ENCODE results near the gene COL13A1. TPM values are rescaled to one million over a fixed set of nuclear protein-coding genes. Genes with fewer than 3 reads are reported as not detected.

COL13A1 gene
- polyA plus RNA-seq, 1 experiment, result 11.9 TPM

- ChIA-PET POLR2A (no interaction called here), CTCF (interaction anchor here (0.7 to 1.0 kb wide), 2 partner anchors 15 to 16 kb away, joined by 3 read pairs; no protein-coding TSS in a partner anchor)
- Histone ChIP-seq H3K36me3 (ENCODE audit: control insufficient read depth, insufficient read depth, low read length) (no peaks in the 10 kb centered on the region; the same call in 1 of the 2 replicates), H3K4me3 (ENCODE audit: low read depth, low read length) (no peak overlapping the region), H3K27me3 (ENCODE audit: control insufficient read depth, insufficient read depth, low read length) (no peaks in the 10 kb centered on the region)
- TF ChIP-seq CTCF (IDR thresholded peaks at IDR 0.05; ENCODE audit: insufficient read depth, low read depth, low read length), result no peak
- DNase-seq (ENCODE audit: low read depth), result no peak
These were observed 83.0 kb downstream of the COL13A1 start for GRCh38 chr10:69884686-69885085.

- ChIA-PET CTCF (interaction anchor here (1.0 to 1.6 kb wide), 3 partner anchors 13 to 16 kb away, joined by 3 to 5 read pairs (median 4); no protein-coding TSS in a partner anchor), POLR2A (no interaction called here)
- Histone ChIP-seq H3K36me3 (ENCODE audit: control insufficient read depth, insufficient read depth, low read length) (no peaks in the 10 kb centered on the region; the same call in none of the 2 replicates), H3K27me3 (ENCODE audit: control insufficient read depth, insufficient read depth, low read length) (no peaks in the 10 kb centered on the region), H3K4me3 (ENCODE audit: low read depth, low read length) (no peak overlapping the region)
- DNase-seq (ENCODE audit: low read depth), result no peak
- TF ChIP-seq CTCF (IDR thresholded peaks at IDR 0.05; ENCODE audit: insufficient read depth, low read depth, low read length), result peak; percentile 37; the same call in 1 of the 2 replicates
These were observed 83.8 kb downstream of the COL13A1 start for GRCh38 chr10:69885379-69886013.

GRCh38 chr10:69888882-69889584 lies 87.3 kb downstream of the COL13A1 start:
- no peak for DNase-seq (ENCODE audit: low read depth)
- Histone ChIP-seq H3K4me3 (ENCODE audit: low read depth, low read length) (no peak overlapping the region), H3K36me3 (ENCODE audit: control insufficient read depth, insufficient read depth, low read length) (no peaks in the 10 kb centered on the region; the same call in none of the 2 replicates), H3K27me3 (ENCODE audit: control insufficient read depth, insufficient read depth, low read length) (no peaks in the 10 kb centered on the region)
- POLR2A ChIA-PET, result no interaction called here
- no peak for TF ChIP-seq CTCF (IDR thresholded peaks at IDR 0.05; ENCODE audit: insufficient read depth, low read depth, low read length)
- CTCF ChIA-PET, result interaction anchor here (1.1 to 6.6 kb wide), 4 partner anchors 10 to 88 kb away, joined by 4 to 33 read pairs (median 5); no protein-coding TSS in a partner anchor

- Histone ChIP-seq H3K4me3 (ENCODE audit: low read depth, low read length) (no peak overlapping the region), H3K36me3 (ENCODE audit: control insufficient read depth, insufficient read depth, low read length) (no peaks in the 10 kb centered on the region; the same call in none of the 2 replicates), H3K27me3 (ENCODE audit: control insufficient read depth, insufficient read depth, low read length) (no peaks in the 10 kb centered on the region)
- no peak for TF ChIP-seq CTCF (IDR thresholded peaks at IDR 0.05; ENCODE audit: insufficient read depth, low read depth, low read length)
- DNase-seq (ENCODE audit: low read depth), result no peak
- CTCF ChIA-PET, result interaction anchor here (6.6 kb wide), 1 partner anchor 10 kb away, joined by 33 read pairs; no protein-coding TSS in a partner anchor
- POLR2A ChIA-PET, result no interaction called here
These were observed 88.5 kb downstream of the COL13A1 start for GRCh38 chr10:69890065-69890847.

All from BJ (cell line).